WTC11 (cell line): ENCODE data around the gene ARMC2.

Experiments
- ARID4B ChIP-seq: sonication (generic); formaldehyde crosslinking; IDR thresholded peaks from 2 replicates; pipeline ENCODE4 v1.8.0; 2023; ENCODE audit warnings: missing genetic modification reagents, mild to moderate bottlenecking, borderline replicate concordance
- CREB1 ChIP-seq: sonication (generic); formaldehyde crosslinking; IDR thresholded peaks from 2 replicates; pipeline ENCODE4 v1.8.0; 2023; ENCODE audit warnings: mild to moderate bottlenecking, missing genetic modification reagents
- CTCF ChIP-seq: fragments of 200-600 bp; IDR thresholded peaks from 2 replicates; pipeline ENCODE4 v1.8.0; 2022; ENCODE audit warnings: antibody characterized with exemption
- JUN ChIP-seq: sonication (generic); formaldehyde crosslinking; IDR thresholded peaks from 2 replicates; pipeline ENCODE4 v1.8.0; 2023; ENCODE audit warnings: mild to moderate bottlenecking, missing genetic modification reagents
- PREB ChIP-seq: sonication (generic); formaldehyde crosslinking; IDR thresholded peaks from 2 replicates; pipeline ENCODE4 v1.8.1; 2022; ENCODE audit warnings: mild to moderate bottlenecking, missing genetic modification reagents, moderate library complexity, borderline replicate concordance
- USF2 ChIP-seq: sonication (generic); formaldehyde crosslinking; IDR thresholded peaks from 2 replicates; pipeline ENCODE4 v1.8.1; 2023; ENCODE audit warnings: mild to moderate bottlenecking, missing genetic modification reagents, moderate library complexity
- ZNF232 ChIP-seq: sonication (generic); formaldehyde crosslinking; IDR thresholded peaks from 2 replicates; pipeline ENCODE4 v1.8.0; 2022; ENCODE audit warnings: mild to moderate bottlenecking, missing genetic modification reagents
- ZNF263 ChIP-seq: sonication (generic); formaldehyde crosslinking; IDR thresholded peaks from 2 replicates; pipeline ENCODE4 v1.8.1; 2022; ENCODE audit warnings: low read depth, mild to moderate bottlenecking, moderate library complexity, missing genetic modification reagents

- TF ChIP-seq ZNF232: no peak
- TF ChIP-seq USF2 (CRISPR knock-in tag): no peak
- no peak for TF ChIP-seq CTCF
- no peak for TF ChIP-seq ARID4B (CRISPR knock-in tag)
- no peak for TF ChIP-seq CREB1 (CRISPR knock-in tag)
- no peak for TF ChIP-seq PREB (CRISPR knock-in tag)
- TF ChIP-seq ZNF263 (CRISPR knock-in tag): no peak
- TF ChIP-seq JUN (CRISPR knock-in tag): no peak
Observed at GRCh38 chr6:108825326-108825725, 22.9 kb upstream of the ARMC2 start.
